Measurements from ENCODE around the gene SFR1. TPM values are rescaled to one million over a fixed set of nuclear protein-coding genes. Genes with fewer than 3 reads are reported as not detected.
A peak's percentile ranks its signal among the peaks of the same experiment; 100 is the strongest.

Gene SFR1
- total RNA-seq, 1 experiment from 2014 or later = 8.7 TPM

- peaks cover 8% of the 10 kb centered on the region for H3K4me1 Mint-ChIP-seq (ENCODE audit: low read depth, unreplicated experiment)
- H3K36me3 Mint-ChIP-seq (ENCODE audit: insufficient read depth, unreplicated experiment) = no peaks in the 10 kb centered on the region
- Histone ChIP-seq H3K36me3 (ENCODE audit: control insufficient read depth, insufficient read depth, low read length) (no peaks in the 10 kb centered on the region), H3K4me3 (ENCODE audit: low read depth, low read length) (no peak overlapping the region), H3K9me3 (no peaks in the 10 kb centered on the region; the same call in 1 of the 2 replicates), H3K4me1 (peaks cover 17% of the 10 kb centered on the region), H3K27me3 (replicated peaks; ENCODE audit: control insufficient read depth, insufficient read depth, low read length) (no peaks in the 10 kb centered on the region)
- H3K27me3 Mint-ChIP-seq (ENCODE audit: insufficient read depth, unreplicated experiment) = peaks cover 7% of the 10 kb centered on the region
- ChIA-PET CTCF (no interaction called here), POLR2A (no interaction called here)
- no peak for DNase-seq
- no TSS peak for BruUV-seq (replicated peaks)
- intact Hi-C loops (cut with micrococcal nuclease; ENCODE audit: unreplicated experiment) = no loop called here
- no peaks in the 10 kb centered on the region for H3K9me3 Mint-ChIP-seq (ENCODE audit: unreplicated experiment)
- H3K4me3 Mint-ChIP-seq (ENCODE audit: unreplicated experiment) = no peak overlapping the region
- H3K27ac Mint-ChIP-seq (ENCODE audit: unreplicated experiment) = no peak overlapping the region
- no peak for TF ChIP-seq CTCF (IDR thresholded peaks at IDR 0.05; ENCODE audit: insufficient read depth in 1 of 2, low read depth in 1 of 2, low read length in 1 of 2, severe bottlenecking in 1 of 2, unreplicated experiment in 1 of 2)
Measured at GRCh38 chr10:104113376-104113956, 8.5 kb upstream of the SFR1 start.

- Histone ChIP-seq H3K9me3 (no peaks in the 10 kb centered on the region), H3K36me3 (ENCODE audit: control insufficient read depth, insufficient read depth, low read length) (no peaks in the 10 kb centered on the region), H3K4me1 (peaks cover 10% of the 10 kb centered on the region; the same call in 1 of the 2 replicates), H3K4me3 (ENCODE audit: low read depth, low read length) (no peak overlapping the region), H3K27me3 (replicated peaks; ENCODE audit: control insufficient read depth, insufficient read depth, low read length) (no peaks in the 10 kb centered on the region)
- ChIA-PET POLR2A (no interaction called here), CTCF (no interaction called here)
- Mint-ChIP-seq H3K4me1 (ENCODE audit: low read depth, unreplicated experiment) (no peaks in the 10 kb centered on the region), H3K4me3 (ENCODE audit: unreplicated experiment) (no peak overlapping the region), H3K27me3 (ENCODE audit: insufficient read depth, unreplicated experiment) (no peaks in the 10 kb centered on the region), H3K27ac (ENCODE audit: unreplicated experiment) (no peak overlapping the region), H3K9me3 (ENCODE audit: unreplicated experiment) (no peaks in the 10 kb centered on the region), H3K36me3 (ENCODE audit: insufficient read depth, unreplicated experiment) (no peaks in the 10 kb centered on the region)
- BruUV-seq (replicated peaks) = no TSS peak
- no peak for TF ChIP-seq CTCF (IDR thresholded peaks at IDR 0.05; ENCODE audit: insufficient read depth in 1 of 2, low read depth in 1 of 2, low read length in 1 of 2, severe bottlenecking in 1 of 2, unreplicated experiment in 1 of 2)
- no peak for DNase-seq
- intact Hi-C loops (cut with micrococcal nuclease; ENCODE audit: unreplicated experiment) = no loop called here
Measured at GRCh38 chr10:104117839-104118323, 4.1 kb upstream of the SFR1 start.

GRCh38 chr10:104119996-104120395 is 2.0 kb upstream of the SFR1 start:
- Mint-ChIP-seq H3K4me3 (ENCODE audit: unreplicated experiment) (no peak overlapping the region), H3K27me3 (ENCODE audit: insufficient read depth, unreplicated experiment) (no peaks in the 10 kb centered on the region), H3K27ac (ENCODE audit: unreplicated experiment) (peak overlapping the region; percentile 96), H3K9me3 (ENCODE audit: unreplicated experiment) (no peaks in the 10 kb centered on the region), H3K36me3 (ENCODE audit: insufficient read depth, unreplicated experiment) (no peaks in the 10 kb centered on the region), H3K4me1 (ENCODE audit: low read depth, unreplicated experiment) (no peaks in the 10 kb centered on the region)
- no peak for TF ChIP-seq CTCF (IDR thresholded peaks at IDR 0.05; ENCODE audit: insufficient read depth in 1 of 2, low read depth in 1 of 2, low read length in 1 of 2, severe bottlenecking in 1 of 2, unreplicated experiment in 1 of 2)
- Histone ChIP-seq H3K4me3 (ENCODE audit: low read depth, low read length) (no peak overlapping the region), H3K4me1 (peaks cover 13% of the 10 kb centered on the region; the same call in 1 of the 2 replicates), H3K27me3 (replicated peaks; ENCODE audit: control insufficient read depth, insufficient read depth, low read length) (no peaks in the 10 kb centered on the region), H3K9me3 (no peaks in the 10 kb centered on the region), H3K36me3 (ENCODE audit: control insufficient read depth, insufficient read depth, low read length) (no peaks in the 10 kb centered on the region; the same call in 1 of the 2 replicates)
- CTCF ChIA-PET = no interaction called here
- POLR2A ChIA-PET = no interaction called here
- intact Hi-C loops (cut with micrococcal nuclease; ENCODE audit: unreplicated experiment) = loop anchor here (2.0 to 5.0 kb wide), 4 partner anchors 39 to 138 kb away; no protein-coding TSS in a partner anchor
- DNase-seq = no peak
- BruUV-seq (replicated peaks) = no TSS peak

Data from Caco-2 (cell line).